Fibroblast of lung (primary cell): Measurements from ENCODE around the gene LMOD2.

Experiments used
- EZH2 ChIP-seq: IDR thresholded peaks from 2 replicates; pipeline ENCODE4 v1.5.1; 2012; ENCODE audit warnings: low read length, control low read depth, mild to moderate bottlenecking; ENCODE audit errors: missing control alignments
- TF ChIP-seq, protein P1 (sequence below), 2 donors: IDR thresholded peaks in 1 of 2; conservative IDR thresholded peaks in 1 of 2; 1 replicate in 1 of 2; 2 replicates in 1 of 2; pipeline ENCODE4 v1.5.1; 2011 to 2012; ENCODE audit warnings: low read length in 2 of 2, control low read depth in 1 of 2, inconsistent platforms in 1 of 2, low read depth in 1 of 2, mild to moderate bottlenecking in 1 of 2

DNA sequence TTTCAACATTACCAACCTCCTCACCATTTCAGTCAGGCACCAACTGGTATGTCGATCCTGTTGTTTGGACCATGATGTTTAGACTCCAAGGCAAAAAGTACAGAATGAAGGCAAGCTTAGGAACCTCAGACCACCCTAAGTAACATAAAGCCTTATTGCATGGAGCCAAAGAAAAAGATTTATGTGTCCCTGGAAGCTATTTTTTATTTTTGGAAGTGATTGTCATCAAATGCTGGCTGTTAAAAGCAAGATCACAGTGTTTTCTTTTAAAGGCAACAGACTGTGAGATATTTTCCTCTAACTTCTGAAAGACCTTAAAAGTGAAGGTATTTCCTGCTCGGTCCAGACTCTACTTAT, 45.8 kb upstream of the LMOD2 start:
- TF ChIP-seq, protein P1, sequence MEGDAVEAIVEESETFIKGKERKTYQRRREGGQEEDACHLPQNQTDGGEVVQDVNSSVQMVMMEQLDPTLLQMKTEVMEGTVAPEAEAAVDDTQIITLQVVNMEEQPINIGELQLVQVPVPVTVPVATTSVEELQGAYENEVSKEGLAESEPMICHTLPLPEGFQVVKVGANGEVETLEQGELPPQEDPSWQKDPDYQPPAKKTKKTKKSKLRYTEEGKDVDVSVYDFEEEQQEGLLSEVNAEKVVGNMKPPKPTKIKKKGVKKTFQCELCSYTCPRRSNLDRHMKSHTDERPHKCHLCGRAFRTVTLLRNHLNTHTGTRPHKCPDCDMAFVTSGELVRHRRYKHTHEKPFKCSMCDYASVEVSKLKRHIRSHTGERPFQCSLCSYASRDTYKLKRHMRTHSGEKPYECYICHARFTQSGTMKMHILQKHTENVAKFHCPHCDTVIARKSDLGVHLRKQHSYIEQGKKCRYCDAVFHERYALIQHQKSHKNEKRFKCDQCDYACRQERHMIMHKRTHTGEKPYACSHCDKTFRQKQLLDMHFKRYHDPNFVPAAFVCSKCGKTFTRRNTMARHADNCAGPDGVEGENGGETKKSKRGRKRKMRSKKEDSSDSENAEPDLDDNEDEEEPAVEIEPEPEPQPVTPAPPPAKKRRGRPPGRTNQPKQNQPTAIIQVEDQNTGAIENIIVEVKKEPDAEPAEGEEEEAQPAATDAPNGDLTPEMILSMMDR (conservative IDR thresholded peaks at IDR 0.05 in 1 of 2, IDR thresholded peaks at IDR 0.05 in 1 of 2; ENCODE audit: low read depth in 1 of 2, low read length in 2 of 2) = no peak
- no peak for TF ChIP-seq EZH2
